GM12891 (cell line): ENCODE data around the gene FTO.

ENCODE experiments used
- POLR2A ChIP-seq: IDR thresholded peaks from 2 replicates; pipeline ENCODE4 v1.6.1; 2011; ENCODE audit warnings: low read depth, low read length, control low read depth
- POLR2AphosphoS5 ChIP-seq: IDR thresholded peaks from 2 replicates; pipeline ENCODE4 v1.6.1; 2011; ENCODE audit warnings: low read depth, low read length, control low read depth
- SPI1 ChIP-seq: IDR thresholded peaks from 2 replicates; pipeline ENCODE4 v1.6.1; 2011; ENCODE audit warnings: low read depth, low read length, control low read depth
- TAF1 ChIP-seq: IDR thresholded peaks from 2 replicates; pipeline ENCODE4 v1.6.1; 2011; ENCODE audit warnings: low read depth, low read length, control low read depth

GRCh38 chr16:53817812-53818550 is 114.0 kb downstream of the FTO start:
- no peak for TF ChIP-seq POLR2A
- no peak for TF ChIP-seq TAF1
- TF ChIP-seq POLR2AphosphoS5 = no peak
- TF ChIP-seq SPI1 = no peak
